ENCODE results near the gene EPB41. TPM values are rescaled to one million over a fixed set of nuclear protein-coding genes. Genes with fewer than 3 reads are reported as not detected.

The EPB41 gene
- polyA plus RNA-seq, 1 of the 3 experiments (the other 2 are of a cell fraction) = 7.4 TPM

GRCh38 chr1:29022620-29023019 lies 108.3 kb downstream of the EPB41 start:
- H3K79me2 ChIP-seq (ENCODE audit: insufficient read depth) = no peaks in the 10 kb centered on the region
- no peaks in the 10 kb centered on the region for H3K27me3 ChIP-seq (ENCODE audit: insufficient read depth)
- TF ChIP-seq YY1 (IDR thresholded peaks at IDR 0.05; ENCODE audit: low read depth) = no peak
- no peak for TF ChIP-seq MXI1 (IDR thresholded peaks at IDR 0.05; ENCODE audit: low read depth, low read length)
- no peak for TF ChIP-seq ZBTB33 (IDR thresholded peaks at IDR 0.05; ENCODE audit: borderline replicate concordance, low read depth)
- no peak for TF ChIP-seq MEF2A (IDR thresholded peaks at IDR 0.05; ENCODE audit: borderline replicate concordance, low read depth)
- no peak for TF ChIP-seq FOXJ3 (CRISPR knock-in tag; IDR thresholded peaks at IDR 0.05)
- TF ChIP-seq RXRA (IDR thresholded peaks at IDR 0.05; ENCODE audit: borderline replicate concordance, low read depth) = no peak
- no peak for TF ChIP-seq MAX (IDR thresholded peaks at IDR 0.05; ENCODE audit: low read depth)
- no peak for TF ChIP-seq NFIC (IDR thresholded peaks at IDR 0.05; ENCODE audit: borderline replicate concordance)
- no peak for TF ChIP-seq NRF1 (IDR thresholded peaks at IDR 0.05; ENCODE audit: low read depth, low read length)
- H4K20me1 ChIP-seq (ENCODE audit: insufficient read depth) = no peaks in the 10 kb centered on the region
- H3K36me3 ChIP-seq (replicated peaks in 1 of 2; ENCODE audit: control insufficient read depth in 1 of 2, insufficient read depth in 2 of 2, low read length in 1 of 2) = no peaks in the 10 kb centered on the region
- WGBS (ENCODE audit: low lambda C conversion rate) = 97% methylated on average over 3 of the region's 3 CpGs
- H3K9me3 ChIP-seq = no peaks in the 10 kb centered on the region
- ChIA-PET POLR2A (no interaction called here), CTCF (interaction anchor here (3.6 to 29.6 kb wide), 2 partner anchors 11 to 140 kb away, joined by 25 to 737 read pairs; no protein-coding TSS in a partner anchor)
- H3K9me2 ChIP-seq = no peaks in the 10 kb centered on the region
- peaks cover 0 to 3% of the 10 kb centered on the region in 2 experiments; a peak in 1 of 4 replicates for H3K4me1 ChIP-seq (ENCODE audit: control insufficient read depth in 1 of 2, insufficient read depth in 2 of 2, low read depth in 1 of 2, low read length in 1 of 2)
- no peak for DNase-seq
- no peak overlapping the region for H3K4me2 ChIP-seq
- H3K27ac ChIP-seq (ENCODE audit: low read depth in 2 of 2, low read length in 1 of 2) = no peak overlapping the region
- no peak overlapping the region for H3K9ac ChIP-seq
- H2AFZ ChIP-seq (ENCODE audit: low read depth) = no peak overlapping the region
- H3F3A ChIP-seq (replicated peaks; ENCODE audit: insufficient read depth) = no peaks in the 10 kb centered on the region
- no peak overlapping the region for H3K4me3 ChIP-seq (ENCODE audit: low read depth in 2 of 2, low read length in 1 of 2)

GRCh38 chr1:29029667-29030066 lies 115.3 kb downstream of the EPB41 start:
- Histone ChIP-seq H3K4me2 (no peak overlapping the region), H4K20me1 (ENCODE audit: insufficient read depth) (no peaks in the 10 kb centered on the region), H2AFZ (ENCODE audit: low read depth) (no peak overlapping the region), H3K4me1 (ENCODE audit: control insufficient read depth in 1 of 2, insufficient read depth in 2 of 2, low read depth in 1 of 2, low read length in 1 of 2) (peaks cover 0 to 5% of the 10 kb centered on the region in 2 experiments; a peak in 2 of 4 replicates), H3K27me3 (ENCODE audit: insufficient read depth) (no peaks in the 10 kb centered on the region), H3K27ac (ENCODE audit: low read depth in 2 of 2, low read length in 1 of 2) (peak overlapping the region in 1 of 2 experiments; percentile 50; a peak in 2 of 4 replicates), H3K4me3 (ENCODE audit: low read depth in 2 of 2, low read length in 1 of 2) (no peak overlapping the region), H3K9me2 (no peaks in the 10 kb centered on the region), H3K9me3 (no peaks in the 10 kb centered on the region), H3F3A (replicated peaks; ENCODE audit: insufficient read depth) (peaks cover 5% of the 10 kb centered on the region), H3K36me3 (replicated peaks in 1 of 2; ENCODE audit: control insufficient read depth in 1 of 2, insufficient read depth in 2 of 2, low read length in 1 of 2) (peaks cover 4 to 8% of the 10 kb centered on the region in 2 experiments), H3K9ac (no peak overlapping the region), H3K79me2 (ENCODE audit: insufficient read depth) (no peaks in the 10 kb centered on the region)
- TF ChIP-seq MAX (IDR thresholded peaks at IDR 0.05; ENCODE audit: low read depth) = no peak
- TF ChIP-seq EP300 (IDR thresholded peaks at IDR 0.05; ENCODE audit: borderline replicate concordance in 1 of 2, low read depth in 1 of 2, low read length in 1 of 2) = peak in 1 of 2 experiments; percentile 40; a peak in 1 of 4 replicates
- TF ChIP-seq RCOR1 (IDR thresholded peaks at IDR 0.05; ENCODE audit: low read length) = peak; percentile 20; the same call in 1 of the 2 replicates
- TF ChIP-seq GABPA (IDR thresholded peaks at IDR 0.05; ENCODE audit: low read depth) = no peak
- no peak for TF ChIP-seq NFIC (IDR thresholded peaks at IDR 0.05; ENCODE audit: borderline replicate concordance)
- TF ChIP-seq PBX3 (IDR thresholded peaks at IDR 0.05) = no peak
- TF ChIP-seq IRF3 (IDR thresholded peaks at IDR 0.05; ENCODE audit: low read depth, low read length) = no peak
- TF ChIP-seq TCF12 (IDR thresholded peaks at IDR 0.05) = no peak
- TF ChIP-seq FOXM1 (IDR thresholded peaks at IDR 0.05; ENCODE audit: low read depth) = no peak
- no peak for TF ChIP-seq SMC3 (IDR thresholded peaks at IDR 0.05; ENCODE audit: low read depth, low read length)
- 65% methylated on average over 4 of the region's 4 CpGs for WGBS (ENCODE audit: low lambda C conversion rate)
- ChIA-PET POLR2A (interaction anchor here (1.2 kb wide), 1 partner anchor 381 kb away, joined by 3 read pairs; the partner anchor contains the start of gene RNU11), CTCF (interaction anchor here (0.8 to 29.6 kb wide), 6 partner anchors 11 to 173 kb away, joined by 3 to 737 read pairs (median 4); no protein-coding TSS in a partner anchor)
- peak; percentile 40 for DNase-seq

All from SK-N-SH (cell line).